Astrocyte of the hippocampus (primary cell): ENCODE data around the gene ADGRA1.

ENCODE experiments used
- DNase-seq: peaks from one replicate; pipeline ENCODE4 v3.0.0; 2011; ENCODE audit warnings: low read depth, low spot score

The ADGRA1 gene

GRCh38 chr10:133075346-133076137 is 12.2 kb upstream of the ADGRA1 start:
- DNase-seq, result no peak

- DNase-seq, result no peak
These were observed 11.3 kb upstream of the ADGRA1 start for GRCh38 chr10:133076274-133077038.

- DNase-seq, result peak; percentile 48
These were observed 7.7 kb upstream of the ADGRA1 start for GRCh38 chr10:133079836-133080682.

- DNase-seq, result no peak
These were observed 7.1 kb upstream of the ADGRA1 start for GRCh38 chr10:133080683-133081040.

- DNase-seq, result no peak
These were observed 6.1 kb upstream of the ADGRA1 start for GRCh38 chr10:133081636-133082035.

DNA sequence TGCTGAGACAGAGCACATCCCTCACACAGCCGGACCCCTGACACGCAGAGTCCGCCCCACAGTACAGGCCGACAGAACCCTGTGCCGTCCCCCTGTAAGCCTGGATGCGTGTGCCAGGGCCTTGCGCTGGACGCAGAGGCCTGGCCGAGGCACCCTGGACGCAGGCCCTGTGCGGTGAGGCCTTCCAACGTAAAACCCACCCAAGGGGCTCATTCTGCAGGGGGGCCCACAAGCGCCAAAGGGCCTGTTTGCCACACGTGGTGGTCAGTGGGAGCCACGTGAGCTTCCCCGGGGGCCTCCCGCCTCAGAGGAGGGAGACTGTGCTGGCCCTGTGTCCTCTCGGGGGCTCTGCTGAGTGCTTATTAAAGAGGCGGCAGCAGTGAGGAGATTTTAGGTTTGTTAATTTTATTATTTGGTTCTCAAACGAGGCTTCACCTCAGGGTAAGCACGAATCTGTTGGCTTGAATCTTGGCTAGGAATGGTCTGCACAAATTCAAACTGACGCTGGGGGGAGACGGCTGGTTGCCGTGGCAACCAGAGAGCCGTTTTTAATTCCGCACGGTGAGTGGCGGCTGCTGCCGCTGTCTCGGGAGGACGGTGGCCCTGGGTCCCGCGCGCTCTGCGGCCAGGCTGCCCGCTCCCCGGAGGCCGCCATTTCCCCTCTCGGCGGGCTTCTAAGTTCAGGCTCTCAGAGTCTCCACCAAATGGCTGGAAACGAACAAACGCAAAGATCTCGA is 4.9 kb upstream of the ADGRA1 start:
- DNase-seq, result no peak

- no peak for DNase-seq
These were observed 4.2 kb upstream of the ADGRA1 start for GRCh38 chr10:133083422-133084100.

DNA sequence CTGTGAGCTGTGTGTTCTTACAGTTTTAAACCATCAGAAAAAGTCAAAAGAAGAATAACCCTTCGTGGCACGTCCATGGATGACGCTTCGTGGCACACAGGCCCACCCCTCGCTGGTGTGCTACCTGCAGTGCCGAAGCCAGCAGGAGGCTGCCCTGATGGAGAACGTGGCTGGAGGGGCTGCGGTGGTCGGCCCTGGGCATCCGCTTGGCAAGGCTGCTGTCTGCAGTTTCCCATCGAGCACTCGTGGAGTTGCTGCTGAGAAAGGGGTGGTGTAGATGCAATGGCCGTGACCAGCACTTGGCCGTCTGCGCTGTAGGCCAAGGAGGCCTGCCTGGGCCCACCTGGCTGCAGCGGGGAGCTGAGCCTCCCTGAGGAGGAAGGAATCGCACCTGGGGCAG is 3.2 kb upstream of the ADGRA1 start:
- no peak for DNase-seq

- DNase-seq, result no peak
These were observed 2.2 kb upstream of the ADGRA1 start for GRCh38 chr10:133085251-133086125.

GRCh38 chr10:133086247-133086646 is 1.5 kb upstream of the ADGRA1 start:
- no peak for DNase-seq

- DNase-seq, result no peak
These were observed 562 bp upstream of the ADGRA1 start for GRCh38 chr10:133087045-133087678.

- no peak for DNase-seq
These were observed 643 bp downstream of the ADGRA1 start for GRCh38 chr10:133088179-133088955.

GRCh38 chr10:133088956-133089800 is 1.5 kb downstream of the ADGRA1 start:
- DNase-seq, result peak; percentile 61

DNA sequence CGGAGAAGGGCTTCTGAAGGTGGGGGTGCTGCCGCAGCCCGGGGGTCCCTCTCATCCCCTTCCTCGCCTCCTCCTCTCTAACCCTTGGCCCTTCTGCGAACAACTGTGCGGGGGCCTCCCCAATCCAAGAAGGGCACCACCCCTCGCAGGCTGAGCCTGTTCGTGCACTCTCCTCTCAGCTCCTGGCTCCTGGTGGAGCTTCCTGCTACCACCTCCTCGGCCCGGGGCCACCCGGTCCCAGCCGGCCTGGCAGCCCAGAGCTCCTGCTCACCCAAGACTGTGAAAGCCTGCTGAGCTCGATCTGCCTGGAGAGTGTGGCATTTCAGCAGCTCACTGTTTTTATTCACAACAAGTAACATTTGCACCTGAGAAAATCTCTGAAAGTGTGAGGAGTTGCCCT is 2.4 kb downstream of the ADGRA1 start:
- DNase-seq, result no peak

GRCh38 chr10:133090654-133091053 is 2.9 kb downstream of the ADGRA1 start:
- DNase-seq, result no peak

DNA sequence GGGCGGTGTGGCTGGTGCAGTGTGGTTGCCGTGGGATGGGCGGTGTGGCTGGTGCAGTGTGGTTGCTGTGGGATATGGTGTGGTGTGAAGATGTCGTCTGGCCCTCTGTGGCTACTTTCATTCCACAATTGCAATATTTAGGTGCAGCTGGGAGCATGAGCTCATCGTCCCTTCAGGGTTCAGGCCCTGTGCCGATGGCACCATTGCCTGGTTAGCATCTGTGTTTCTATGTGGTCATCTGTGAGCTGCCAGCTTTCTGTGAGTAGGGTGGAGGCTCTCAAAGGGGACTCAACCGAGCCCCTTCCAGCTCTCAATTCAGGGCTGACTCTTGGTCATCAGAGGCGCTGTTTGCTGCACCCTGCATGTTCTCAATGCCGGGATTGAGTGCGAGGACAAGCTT is 3.6 kb downstream of the ADGRA1 start:
- no peak for DNase-seq

DNA sequence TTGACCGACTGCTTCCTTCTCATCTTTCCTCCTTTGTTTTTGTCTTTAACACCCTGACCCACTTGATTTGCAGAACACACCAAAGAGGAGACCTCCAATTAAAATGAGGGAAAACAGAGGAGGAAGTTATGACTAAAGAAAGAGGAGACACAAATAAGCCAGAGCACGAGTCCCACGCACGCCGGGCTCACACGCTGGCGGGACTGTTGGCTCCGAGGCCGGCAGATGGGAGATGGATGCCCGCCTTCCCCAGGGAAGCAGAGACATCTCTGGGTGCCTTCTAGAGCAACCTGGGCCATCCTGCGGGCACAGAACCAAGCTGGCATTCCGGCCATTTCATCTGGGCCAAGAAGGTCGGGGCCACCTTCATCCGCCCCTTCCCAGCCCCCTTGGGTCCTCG is 5.6 kb downstream of the ADGRA1 start:
- DNase-seq, result no peak

DNA sequence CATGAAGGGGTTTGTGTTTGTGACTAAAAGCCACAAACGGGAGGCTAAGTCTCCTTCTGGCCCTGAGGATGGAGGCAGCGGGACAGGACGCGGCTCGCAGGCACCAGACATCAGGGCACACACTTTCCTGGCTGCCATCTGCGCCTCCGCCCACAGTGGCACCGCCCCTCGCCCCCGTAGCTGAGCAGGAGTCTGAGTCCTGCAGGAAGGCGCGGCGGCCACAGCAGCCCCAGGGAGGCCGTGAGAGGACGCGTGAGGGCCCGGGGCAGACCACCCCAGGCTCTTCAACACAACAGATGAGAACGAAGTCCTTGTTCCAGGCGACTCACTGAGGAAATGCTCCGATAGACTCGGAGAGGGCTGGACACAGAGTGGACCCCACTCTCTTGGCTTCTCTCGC is 6.6 kb downstream of the ADGRA1 start:
- no peak for DNase-seq
